HG03159 (cell line): ENCODE measurements around the gene WNT7A.

Experiments used
- ATAC-seq: cut with Tn5 transposase; IDR thresholded peaks from one replicate; pipeline ENCODE4 v1.9.1; 2021; ENCODE audit warnings: mild to moderate bottlenecking, moderate library complexity; ENCODE audit not compliant: unreplicated experiment

Gene WNT7A

DNA sequence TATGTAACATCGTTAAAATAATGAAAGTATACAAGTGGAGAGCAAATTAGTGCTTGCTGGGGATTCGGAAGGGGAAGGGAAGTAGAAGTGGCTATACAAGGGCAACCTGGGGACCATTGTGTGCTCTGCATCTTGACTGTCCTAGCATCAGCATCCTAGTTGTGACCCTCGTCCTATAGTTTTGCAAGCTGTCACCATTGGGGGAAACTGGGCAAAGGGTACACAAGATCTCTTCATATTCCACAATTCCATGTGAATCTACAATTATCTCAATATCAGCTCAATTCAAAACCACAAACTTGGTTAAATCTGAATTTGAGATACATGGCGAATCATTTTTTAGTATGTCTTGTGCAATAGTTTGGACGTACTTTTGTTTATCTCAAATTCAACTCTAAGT is 30.9 kb downstream of the WNT7A start:
- ATAC-seq = no peak

DNA sequence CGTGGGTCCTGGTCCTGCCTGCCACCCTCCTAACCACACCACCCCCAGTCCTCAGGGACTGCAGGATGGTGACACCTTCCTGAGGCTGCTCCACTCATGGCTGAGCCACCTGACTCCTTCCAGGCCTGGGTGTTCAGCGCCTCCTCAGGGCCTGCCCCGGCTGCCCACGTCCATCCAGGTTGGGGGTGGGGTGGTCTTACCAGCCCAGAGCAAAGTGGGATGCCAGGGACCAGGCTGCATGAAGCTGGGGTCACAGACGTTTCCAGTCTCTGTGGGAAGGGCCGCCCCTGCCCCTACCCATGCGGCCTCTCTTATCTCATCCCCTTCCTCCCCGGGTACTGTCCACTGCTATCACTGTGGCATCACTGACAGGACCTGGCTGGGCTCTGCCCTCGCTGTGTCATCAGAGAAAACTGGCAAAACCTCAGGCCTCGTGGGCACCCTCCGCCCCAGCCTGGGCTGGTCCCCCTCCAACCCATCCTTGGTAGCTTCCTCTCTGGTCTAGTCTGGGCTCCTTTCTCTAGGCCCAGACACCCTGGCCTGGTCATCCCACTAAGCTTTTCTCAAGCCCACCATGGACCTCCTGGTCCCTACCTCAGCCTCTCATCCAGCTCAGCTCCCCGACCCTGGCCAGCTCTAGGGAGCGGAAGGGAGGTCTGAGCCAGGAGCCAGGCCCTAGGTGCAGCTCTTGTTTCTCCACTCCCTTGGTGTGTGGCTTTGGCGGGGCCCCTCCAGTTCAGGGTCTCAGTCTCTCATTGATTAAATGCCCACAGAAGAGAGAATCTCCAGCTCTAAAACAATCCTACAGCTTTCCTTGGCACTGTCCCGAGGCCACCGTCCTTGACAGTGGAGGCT is 32.9 kb downstream of the WNT7A start:
- no peak for ATAC-seq

DNA sequence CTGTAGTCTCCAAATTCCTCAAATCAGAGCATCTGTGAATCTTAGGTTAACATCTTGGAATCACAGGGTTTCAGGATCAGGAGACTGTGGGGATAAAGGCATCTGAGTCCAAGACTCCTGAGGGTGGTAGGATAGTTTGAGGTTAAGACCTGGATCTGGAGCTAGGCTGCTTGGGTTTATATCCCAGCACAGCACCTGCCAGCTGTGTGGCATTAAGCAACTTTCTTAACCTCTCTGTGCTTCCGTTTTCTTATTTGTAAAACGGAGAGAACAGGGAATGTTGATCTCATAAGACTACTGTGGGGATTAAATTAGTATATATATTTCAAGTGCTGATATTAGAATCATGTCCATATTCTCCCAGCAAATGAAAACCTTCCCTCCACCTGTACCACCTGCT is 33.6 kb downstream of the WNT7A start:
- ATAC-seq = no peak

DNA sequence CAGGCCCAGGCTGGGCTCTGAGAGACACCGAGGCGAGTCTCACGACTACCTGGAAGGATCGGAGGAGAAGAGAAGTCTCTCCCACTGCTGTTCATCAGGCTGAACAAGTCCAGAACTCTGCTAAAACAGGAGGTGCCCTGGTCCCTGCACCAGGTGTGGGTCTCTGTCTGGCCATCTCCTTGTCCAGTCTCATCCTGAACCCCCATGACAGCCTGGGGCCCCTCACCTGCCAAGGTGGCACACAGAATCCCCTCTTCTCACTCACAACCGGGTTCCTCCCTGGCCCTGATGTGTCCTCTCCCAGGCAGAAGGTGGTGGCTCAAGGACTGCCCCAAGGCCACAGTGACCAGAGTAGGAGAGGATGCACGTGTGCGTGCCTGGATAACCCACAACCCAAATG is 34.1 kb downstream of the WNT7A start:
- ATAC-seq = no peak

DNA sequence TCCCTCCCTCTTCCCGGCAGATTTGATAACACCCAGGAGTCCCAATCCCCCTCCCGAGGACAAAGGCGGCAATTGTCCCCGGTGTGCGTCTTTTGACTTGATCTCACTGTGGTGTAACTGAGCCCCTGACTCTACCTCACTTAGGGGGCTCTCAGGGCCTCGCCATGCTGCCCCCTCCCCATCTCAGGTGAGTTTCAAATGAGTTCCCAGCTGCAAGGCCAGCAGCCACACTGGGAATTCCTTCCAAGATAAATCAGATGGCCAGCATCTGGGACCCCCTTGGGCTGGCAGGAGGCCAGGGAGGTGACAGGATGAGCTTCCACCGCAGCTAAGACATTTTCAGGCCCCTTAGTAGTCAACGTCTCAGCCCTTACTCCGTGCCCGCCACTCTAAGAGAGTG is 35.0 kb downstream of the WNT7A start:
- no peak for ATAC-seq

DNA sequence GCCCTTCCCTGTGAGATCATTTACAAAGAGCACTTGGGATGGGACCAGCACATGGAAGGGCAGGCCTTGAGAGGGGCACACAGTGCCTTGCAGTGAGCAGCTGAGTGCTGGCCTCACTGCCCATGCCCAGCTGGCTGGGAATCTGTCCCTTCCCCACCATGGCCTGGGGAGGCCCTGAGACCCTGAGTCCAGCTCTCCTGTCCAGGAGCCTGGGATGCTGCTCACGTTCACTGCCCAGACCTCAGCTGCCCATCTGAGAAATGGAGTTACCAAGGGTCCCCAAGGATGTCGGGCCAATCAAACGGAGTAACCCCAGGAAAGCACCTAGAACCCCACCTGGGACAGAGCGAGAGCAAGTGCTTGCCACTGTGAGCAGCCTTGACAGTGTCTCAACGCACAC is 35.6 kb downstream of the WNT7A start:
- no peak for ATAC-seq

DNA sequence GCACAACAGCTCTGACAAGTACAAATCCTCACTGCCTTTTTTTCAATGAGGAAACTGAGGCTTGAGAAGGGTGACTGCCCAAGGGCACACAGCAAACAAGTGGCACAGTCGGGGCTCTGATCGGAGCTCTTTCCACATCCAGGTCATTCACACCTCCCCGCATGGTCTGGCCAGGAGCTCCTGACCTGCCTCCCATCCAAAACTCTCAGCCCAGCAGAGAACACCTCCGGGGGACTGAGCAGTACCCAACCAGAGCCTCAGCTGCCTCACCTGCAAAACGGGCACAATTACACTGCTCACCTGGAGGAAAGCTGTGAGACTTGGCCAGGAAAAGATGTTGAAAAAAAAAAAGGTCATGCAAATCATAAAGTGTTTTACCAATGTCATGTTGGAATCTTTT is 36.5 kb downstream of the WNT7A start:
- no peak for ATAC-seq

DNA sequence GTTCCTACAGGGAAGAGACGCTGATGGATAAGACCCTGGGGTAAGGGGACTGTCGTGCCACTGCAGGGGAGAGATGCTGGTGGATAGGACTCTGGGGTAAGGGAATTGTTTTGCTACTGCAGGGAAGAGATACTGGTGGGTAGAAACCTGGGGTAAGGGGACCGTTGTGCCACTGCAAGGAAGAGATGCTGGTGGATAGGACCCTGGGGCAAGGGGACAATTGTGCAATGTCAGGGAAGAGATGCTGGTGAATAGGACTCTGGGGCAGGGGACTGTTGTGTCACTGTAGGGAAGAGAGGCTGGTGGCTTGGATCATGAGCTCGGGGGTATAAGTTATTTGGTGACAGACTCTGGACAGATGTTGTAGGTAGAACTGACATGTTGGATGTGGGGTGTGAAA is 37.6 kb downstream of the WNT7A start:
- no peak for ATAC-seq

DNA sequence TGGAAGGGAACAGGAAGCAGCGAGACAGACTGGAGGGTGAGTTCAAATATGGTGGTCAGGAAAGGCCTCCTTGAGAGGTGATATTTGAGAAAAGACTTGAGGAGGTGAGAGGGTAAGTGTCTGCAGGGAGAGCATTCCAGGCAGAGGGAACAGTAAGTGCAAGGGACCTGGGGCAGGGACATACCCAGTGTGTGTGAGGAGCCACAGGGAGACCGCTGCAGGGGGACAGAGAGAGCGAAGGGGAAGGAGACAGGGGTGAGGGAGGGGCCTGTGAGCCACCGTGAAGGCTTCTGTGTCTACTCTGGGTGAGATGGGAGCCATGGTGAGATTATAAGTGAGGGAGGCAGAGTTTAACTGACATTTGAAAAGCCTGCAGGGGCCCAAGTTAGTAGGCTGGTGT is 38.0 kb downstream of the WNT7A start:
- no peak for ATAC-seq

DNA sequence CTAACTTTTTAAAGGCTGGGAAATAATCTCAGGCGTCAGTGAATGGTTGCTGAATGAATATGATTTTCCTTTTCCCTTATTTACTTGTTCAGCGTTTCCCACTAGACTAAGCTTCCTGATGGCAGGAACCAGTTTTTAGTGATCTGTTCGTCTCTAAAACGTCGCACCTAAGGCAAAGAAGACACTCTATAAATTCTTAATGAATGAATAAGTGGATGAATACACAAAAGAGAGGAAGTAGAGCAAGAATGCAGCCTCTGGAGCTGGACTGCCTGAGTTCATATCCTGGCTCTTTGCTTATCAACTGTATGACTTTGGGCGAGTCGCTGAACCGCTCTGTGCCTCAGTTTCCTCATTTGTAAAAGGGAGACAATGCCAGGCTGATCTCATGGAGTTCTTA is 38.7 kb downstream of the WNT7A start:
- no peak for ATAC-seq

DNA sequence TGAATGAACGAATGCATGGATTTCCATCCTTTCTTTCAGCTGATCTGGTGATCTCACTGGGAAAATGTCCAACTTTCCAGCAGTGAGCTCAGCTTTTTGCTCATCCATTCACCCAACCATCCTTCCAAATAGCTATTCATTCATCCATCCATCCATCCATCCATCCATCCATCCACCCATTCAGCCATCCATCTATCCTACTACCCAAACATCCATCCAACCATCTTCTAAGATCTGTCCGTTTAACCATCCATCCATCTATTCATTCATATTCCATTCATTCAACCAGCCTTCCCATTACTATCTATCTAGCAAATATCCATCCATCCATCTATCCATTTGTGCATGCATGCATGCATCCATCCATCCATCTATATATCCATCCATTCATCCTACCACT is 39.4 kb downstream of the WNT7A start:
- ATAC-seq = no peak

DNA sequence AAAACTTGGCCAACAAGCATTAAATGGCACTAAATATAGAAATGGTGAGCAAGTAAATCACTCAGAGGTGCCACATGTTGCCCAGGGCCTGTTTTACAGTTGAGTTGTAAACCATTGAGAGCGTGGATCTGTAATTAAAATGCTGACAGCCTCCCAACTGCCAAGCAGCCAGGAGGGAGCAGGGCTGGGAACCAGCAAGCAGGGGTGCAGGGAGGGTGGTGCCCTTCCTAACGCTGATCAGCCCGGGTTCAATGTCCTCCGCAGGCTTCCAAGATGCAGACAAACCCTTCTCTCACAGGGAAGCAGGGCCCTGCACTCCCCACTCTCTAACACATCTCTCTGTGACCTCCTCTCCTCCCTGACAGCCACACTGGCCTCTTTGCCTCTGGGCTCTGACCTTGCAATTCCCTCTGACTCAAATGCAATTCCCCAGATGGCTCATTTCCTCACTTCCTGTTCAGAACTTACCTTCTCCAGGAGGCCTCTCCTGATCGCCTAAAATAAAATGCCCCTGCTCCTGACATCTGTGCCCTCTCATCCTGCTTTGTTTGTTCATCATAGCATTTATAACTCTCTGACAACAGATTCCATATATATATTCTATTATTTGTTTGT is 40.0 kb downstream of the WNT7A start:
- no peak for ATAC-seq

DNA sequence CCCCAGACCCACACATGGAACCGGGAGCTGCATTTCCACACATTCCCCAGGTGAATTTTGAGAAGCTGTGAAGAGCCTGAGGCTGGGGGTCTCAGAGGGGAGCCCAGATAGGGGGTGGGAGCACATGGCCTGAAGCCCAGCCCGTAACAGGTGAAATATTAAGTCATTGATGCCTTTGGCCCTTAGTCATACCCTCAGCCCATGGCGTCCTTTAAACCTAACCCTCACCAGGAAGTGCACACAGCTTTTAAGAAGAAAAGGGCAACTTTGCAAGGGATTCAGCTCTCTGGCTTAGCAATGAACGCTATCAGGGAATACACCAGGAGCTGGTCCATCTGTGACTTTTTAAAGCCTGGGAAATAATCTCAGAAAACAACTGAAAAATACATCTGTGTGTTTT is 40.6 kb downstream of the WNT7A start:
- ATAC-seq = no peak

DNA sequence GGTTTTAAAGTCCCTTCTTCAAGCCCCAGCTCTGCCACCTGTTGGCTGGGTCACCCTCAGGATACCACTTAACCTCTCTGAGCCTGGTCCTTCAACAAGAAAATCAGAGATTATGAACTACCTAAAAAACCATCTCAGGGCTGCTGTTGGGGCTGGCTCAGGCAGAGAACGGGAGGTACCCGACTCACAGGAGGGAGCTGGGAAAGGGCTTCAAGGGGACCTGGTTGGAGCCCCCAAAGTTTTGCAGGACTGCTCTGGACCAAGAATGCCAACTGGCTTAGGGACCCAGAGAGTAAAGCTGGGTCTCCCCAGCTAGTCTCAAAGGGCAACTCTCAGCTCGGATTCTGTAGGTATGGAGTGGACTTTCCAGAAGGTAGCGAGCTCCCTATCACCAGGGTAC is 41.5 kb downstream of the WNT7A start:
- no peak for ATAC-seq

DNA sequence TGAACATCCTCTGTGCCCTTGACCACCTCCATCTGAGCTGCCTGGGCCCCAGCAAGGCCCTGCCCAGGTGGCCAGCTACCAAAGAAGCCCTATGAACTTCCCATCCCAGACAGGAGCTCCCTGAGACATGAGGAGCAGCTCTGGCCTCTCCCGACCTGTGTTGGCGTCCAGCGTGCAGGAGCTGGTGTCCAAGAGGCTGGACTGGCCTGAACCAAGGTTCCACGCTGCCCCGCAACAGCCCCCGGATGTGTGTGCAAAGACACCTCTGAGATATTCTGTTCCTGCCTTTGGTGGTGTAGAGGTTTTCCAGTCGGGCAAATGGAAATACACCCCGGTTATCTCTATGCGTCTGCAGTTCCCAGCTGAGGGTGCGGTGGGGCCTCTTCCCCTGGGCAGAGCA is 42.1 kb downstream of the WNT7A start:
- ATAC-seq = no peak

DNA sequence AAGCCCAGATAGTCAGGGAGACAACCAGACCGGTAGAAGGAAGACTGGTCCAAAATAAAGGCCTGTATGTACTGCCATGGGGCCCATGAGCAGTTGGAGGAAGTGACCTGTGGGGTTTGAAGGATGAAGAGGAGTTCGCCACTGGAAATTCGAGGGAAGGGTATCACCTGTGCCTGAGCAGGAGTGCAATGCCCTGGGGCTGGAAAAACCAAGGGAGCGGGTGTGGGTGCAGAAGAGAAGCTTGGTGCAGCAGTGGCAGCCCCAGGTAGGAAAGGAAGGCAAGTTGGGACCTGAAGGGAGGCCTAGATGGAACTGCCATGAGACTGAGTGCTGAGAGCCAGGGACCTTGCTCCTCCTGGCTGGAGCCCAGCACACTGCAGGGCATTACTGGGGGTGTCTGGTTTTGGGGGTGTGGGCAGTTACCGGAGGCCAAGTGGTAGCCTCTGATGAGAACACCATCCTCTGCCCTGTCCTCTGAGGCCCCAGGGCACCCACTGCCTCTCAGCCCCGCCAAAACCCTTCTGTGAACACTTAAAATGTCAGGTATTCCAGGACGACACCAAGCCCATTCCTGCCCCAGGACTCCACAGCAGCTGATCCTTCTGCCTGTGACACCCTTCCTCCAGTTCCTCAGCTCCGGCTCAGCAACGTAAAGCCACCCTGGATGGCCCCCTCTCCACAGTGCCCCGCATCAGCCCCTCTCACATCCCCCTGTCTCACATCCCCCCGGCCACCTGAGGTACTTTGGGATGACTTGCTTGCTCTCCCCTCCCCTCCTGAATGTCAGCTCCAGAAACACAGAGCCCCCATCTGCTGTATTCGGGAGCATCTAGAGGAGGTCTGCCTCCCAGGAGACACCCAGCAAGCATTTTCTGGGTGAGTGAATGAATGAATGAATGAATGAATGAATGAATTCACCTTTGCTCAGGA is 42.9 kb downstream of the WNT7A start:
- no peak for ATAC-seq

DNA sequence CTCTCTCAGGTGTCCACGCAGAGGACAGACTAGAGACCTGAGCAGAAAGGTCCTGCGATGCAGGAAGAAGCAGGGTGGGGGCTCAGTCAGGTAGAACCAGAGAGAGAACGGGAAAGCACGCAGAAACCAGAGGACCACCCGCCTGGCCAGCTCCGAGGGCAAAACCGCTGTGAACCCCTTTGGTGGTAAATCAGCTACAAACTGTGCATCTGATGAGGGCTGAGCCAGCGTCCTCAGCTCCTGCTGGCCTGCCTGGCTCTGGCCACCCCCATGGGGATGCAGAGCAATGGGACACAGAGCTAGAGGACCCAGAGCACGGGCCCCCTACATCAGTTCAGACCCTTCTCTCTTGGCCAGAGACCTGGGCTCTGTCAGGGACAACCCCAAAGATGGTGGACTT is 44.6 kb downstream of the WNT7A start:
- no peak for ATAC-seq

DNA sequence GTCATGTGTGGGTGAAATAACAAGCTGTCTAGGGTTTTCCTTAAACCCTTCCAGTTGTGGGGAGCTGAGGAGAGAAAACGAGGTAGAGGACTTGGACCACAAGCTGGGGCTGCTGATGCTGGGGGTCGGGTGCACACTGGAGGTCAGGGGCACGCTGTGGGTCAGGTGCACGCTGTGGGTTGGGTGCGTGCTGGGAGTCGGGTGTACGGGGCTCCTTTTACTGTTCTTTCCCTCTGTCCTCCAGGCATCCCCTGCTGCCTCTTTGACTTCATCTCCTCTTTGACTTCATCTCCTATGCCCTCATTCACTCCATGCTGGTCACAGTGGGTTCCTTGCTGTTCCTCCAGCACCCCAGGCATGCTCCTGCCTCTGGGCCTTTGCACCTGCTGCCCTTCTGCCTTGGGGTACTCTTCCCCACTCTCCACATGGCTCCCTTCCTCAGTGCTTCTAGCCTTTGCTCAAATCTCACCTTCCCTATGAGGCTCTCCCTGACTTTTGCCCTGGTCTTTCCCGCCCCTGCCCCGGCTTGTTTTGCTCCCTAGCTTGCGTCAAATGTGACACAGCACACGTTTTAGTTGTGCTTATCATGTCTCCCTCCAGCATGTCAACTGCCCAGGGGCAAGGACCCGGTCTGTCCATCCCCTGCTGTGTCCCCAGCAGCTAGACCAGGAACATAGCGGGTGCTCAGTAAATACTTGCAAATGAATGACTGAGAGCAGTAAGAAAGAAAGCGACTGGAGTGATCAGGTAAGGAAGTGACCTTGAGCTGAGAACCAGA is 45.4 kb downstream of the WNT7A start:
- ATAC-seq = no peak

DNA sequence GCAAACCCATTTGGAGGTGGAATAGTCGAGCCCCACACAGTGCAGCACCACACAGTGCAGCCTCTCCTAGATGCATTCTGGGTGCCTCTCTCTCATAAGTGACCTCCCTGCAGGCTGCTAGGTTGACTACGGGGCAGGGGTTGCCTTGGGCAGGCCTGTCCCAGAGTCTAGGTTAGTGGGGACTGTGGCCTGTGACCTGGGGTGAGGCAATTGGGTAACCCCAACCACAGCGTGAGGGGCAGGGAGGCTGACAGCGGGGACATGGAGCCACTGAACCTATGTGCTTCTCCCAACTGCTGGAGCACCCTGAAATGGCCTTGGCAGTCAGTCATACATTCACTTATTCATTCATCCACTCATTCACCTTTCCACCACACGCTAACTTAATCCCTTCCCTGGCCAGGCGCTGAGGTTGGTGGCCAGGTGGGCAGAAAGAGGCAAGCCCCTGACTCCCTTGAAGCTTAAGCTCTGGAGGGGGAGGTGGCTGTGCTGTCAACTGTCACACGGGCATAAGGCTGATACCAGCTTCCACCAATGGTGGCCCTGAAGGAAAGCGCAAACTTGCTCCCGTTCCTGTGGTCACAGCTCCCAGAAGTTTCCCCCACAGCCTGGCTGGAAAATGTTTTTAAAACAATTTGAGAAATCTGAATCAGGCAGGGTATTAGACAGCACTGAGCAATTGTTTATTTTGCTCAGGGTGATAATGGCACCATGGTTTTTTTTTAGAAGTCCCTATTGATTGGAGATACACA is 46.2 kb downstream of the WNT7A start:
- no peak for ATAC-seq

DNA sequence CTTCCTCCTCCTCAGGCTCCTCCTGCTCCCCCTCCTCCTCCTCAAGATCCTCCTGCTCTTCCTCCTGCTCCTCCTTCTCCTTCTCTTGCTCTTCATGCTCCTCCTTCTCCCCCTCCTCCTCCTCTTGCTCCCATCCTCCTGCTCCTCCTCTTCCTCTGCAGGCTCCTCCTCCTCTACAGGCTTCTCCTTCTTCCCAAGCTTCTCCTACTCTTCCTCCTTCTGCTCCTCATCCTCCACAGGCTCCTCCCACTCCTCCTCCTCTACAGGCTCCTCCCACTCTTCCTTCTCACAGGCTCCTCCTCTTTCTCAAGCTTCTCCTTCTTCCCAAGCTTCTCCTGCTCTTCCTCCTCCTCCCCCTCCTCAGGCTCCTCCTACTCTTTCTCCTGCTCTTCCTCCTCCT is 47.7 kb downstream of the WNT7A start:
- no peak for ATAC-seq
